GM12892 (cell line): ENCODE results near the gene STARD6.
A peak's percentile ranks its signal among the peaks of the same experiment; 100 is the strongest.
"Not testable (repeated sequence)": the region's sequence is repeated elsewhere in the genome, so short reads cannot be mapped to it uniquely, and the experiment has no call there.

Experiments
- DNase-seq: peaks from one replicate; pipeline ENCODE4 v3.0.0; 2011; ENCODE audit not compliant: insufficient read length
- FAIRE-seq: peaks from 2 replicates; lab custom pipeline; 2011; peaks lifted over from hg19 to GRCh38; lab: Jason Lieb, UNC
- POLR2A ChIP-seq: IDR thresholded peaks from 2 replicates; pipeline ENCODE4 v1.6.1; 2011; ENCODE audit warnings: low read depth, low read length, control low read depth
- POLR2AphosphoS5 ChIP-seq: IDR thresholded peaks from 2 replicates; pipeline ENCODE4 v1.6.1; 2011; ENCODE audit warnings: low read depth, low read length, control low read depth
- TAF1 ChIP-seq: IDR thresholded peaks from 2 replicates; pipeline ENCODE4 v1.6.1; 2011; ENCODE audit warnings: low read depth, mild to moderate bottlenecking, control low read depth, low read length, borderline replicate concordance

Gene STARD6

DNA sequence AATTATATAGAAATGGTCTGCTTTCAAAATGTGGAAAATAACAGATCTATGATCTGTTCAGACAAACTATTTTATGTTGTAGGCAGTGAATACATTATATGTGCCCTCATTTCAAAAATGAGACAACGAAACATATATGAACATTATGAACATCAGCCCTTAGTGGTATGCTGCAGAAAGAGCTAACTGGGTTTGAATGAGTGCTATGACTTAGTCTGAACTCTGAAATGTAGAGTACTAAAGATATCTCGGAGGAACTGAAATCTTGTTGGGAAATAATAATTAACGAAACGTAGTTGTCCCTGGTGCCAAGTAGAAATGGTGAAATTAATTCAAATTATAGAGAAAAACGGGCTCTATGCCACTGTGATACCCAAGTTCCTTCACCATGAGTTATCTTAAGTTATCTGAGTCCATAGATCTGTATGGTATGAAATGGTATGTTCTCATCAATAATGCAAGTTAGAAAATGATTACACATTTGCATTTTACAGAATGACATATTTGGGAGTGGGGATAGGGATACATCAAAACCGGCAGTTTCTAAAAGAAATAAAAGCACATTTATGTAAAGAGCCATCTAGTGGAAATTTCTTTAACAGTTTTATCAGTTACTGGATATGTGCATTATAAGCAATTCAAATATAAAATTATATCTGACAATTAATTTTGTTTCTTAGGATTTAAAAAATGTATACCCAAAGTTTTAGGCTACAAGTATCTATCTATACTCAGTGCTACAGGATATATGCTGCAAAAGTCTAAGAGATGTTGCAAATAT, 26.7 kb downstream of the STARD6 start:
- FAIRE-seq (peak; percentile 75), DNase-seq (no peak)
- no peak for TF ChIP-seq POLR2AphosphoS5
- TF ChIP-seq TAF1: no peak
- no peak for TF ChIP-seq POLR2A

DNA sequence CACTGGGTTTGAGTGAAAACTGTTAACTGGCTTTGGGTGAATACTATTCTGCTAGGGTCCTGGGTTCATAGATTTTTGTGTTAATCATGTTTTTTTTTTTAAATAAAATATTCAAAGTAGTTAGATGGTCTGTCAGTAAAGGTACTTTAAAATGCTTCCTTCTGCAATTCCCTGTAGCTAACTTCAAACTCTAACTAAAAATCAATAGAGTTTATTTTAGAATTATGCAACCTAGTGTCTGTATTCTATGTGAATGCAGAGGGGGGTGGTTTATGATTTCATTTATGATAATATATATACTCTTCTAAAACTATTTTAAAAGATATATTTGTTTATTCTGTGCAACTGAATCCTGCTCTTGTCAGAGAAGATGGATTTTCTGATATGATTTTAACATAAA, 27.9 kb downstream of the STARD6 start:
- FAIRE-seq: no peak
- TF ChIP-seq POLR2A (no peak), TAF1 (no peak), POLR2AphosphoS5 (no peak)
- no peak for DNase-seq

DNA sequence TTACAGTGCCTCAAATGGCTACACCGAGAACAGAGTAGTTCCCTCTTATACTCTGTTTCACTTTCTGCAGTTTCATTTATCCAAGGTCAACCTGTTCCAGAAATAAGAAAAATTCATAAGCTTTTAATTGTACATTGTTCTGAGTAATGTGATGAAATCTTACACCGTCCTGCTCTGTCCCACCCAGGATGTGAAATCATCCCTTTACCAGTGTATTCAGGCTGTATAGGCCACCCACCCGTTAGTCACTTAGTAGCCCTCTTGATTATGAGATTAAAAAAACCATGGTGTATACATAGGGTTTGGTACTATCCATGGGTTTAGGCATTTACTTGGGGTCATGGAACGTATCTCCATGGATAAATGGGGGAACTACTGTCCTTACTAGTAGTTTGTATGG, 29.8 kb downstream of the STARD6 start:
- FAIRE-seq (peak; percentile 67), DNase-seq (no peak)
- TF ChIP-seq TAF1 (no peak), POLR2AphosphoS5 (no peak), POLR2A (no peak)

DNA sequence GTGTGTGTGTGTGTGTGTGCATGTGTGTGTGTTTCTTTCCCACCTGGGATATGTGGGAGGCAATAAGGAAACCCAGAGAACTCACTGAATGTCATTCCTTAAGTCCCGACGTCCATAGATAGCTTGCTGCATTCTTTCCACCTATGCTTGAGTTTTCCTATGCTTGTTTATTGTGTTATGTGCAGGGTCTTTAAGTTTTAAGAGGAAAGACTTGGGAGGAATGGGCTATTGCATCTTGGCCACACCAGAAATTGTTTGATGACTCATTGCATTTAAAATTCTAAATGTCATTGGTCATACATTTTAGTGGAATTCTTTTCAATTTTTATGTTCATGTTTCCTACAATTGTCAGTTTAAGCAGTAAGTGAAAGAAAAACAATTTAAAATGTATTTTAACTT, 33.7 kb downstream of the STARD6 start:
- DNase-seq (no peak), FAIRE-seq (no peak)
- no peak for TF ChIP-seq POLR2A
- TF ChIP-seq POLR2AphosphoS5: no peak
- no peak for TF ChIP-seq TAF1

DNA sequence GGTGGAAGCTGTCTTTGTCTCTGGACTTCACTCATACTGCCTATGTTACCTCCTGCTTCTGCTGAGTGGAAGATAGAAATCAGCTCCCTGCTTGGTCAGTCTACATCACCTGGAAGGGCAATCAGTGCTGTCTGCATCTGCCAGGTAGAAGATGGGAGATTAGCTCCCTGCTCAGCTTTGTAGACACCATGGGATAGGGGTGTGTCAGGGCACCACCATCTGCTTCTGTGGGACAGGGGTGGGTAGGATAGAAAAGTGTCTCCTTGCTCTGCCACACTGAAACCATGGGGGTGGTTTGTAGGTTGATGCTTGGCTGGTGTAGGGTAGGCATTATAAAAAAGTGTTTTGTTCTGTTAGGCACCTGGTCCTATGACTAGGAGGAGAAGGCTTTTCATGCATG, 34.1 kb downstream of the STARD6 start:
- DNase-seq (no peak), FAIRE-seq (no peak)
- no peak for TF ChIP-seq POLR2A
- no peak for TF ChIP-seq TAF1
- TF ChIP-seq POLR2AphosphoS5: no peak

DNA sequence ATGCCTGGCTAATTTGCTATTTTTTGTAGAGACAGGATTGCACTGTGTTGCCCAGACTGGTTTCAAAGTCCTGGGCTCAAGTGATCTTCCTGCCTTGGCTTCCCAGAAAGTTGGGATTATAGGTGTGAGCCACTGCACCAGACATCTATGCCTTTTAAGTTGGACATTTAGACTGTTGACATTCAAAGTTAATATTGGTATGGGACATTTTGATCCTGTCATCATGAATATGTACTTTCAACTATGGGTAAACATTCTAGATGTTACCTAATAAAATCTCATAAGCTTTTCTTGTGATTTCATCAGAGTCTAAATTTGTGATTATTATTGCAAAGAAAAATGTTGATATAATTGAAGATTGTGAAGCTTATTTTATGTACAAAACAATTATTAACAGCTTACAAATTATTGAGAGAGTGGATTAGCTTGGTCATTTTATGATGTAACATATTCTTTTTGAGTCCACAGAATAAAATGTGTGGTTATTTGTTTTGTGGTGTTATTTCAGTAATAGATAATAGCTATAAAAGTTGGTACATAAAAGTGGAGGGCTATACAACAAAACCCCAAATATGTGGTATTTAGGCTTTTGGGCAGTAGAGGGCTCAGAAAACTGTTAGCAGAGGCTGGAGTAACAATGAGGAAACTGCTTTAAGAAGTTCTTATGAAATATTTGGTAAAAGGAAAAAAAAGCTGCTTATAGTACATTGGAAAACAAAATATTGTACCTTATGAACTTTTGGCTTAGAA, 41.4 kb downstream of the STARD6 start:
- FAIRE-seq (no peak), DNase-seq (no peak)
- TF ChIP-seq POLR2A (no peak), POLR2AphosphoS5 (no peak), TAF1 (no peak)

DNA sequence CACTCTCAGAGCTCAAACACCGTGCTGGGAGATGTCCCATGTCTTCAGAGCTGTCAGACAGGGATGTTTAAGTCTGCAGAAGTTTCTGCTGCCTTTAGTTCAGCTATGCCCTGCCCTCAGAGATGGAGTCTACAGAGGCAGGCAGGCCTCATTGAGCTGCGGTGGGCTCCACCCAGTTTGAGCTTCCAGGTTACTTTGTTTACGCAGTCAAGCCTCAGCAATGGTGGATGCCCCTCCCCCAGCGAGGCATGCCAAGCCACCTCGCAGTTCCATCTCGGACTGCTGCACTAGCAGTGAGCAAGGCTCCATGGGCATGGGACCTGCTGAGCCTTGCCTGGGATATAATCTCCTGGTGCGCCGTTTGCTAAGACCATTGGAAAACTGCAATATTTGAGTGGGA, 48.1 kb downstream of the STARD6 start:
- DNase-seq, FAIRE-seq: not testable (repeated sequence)

DNA sequence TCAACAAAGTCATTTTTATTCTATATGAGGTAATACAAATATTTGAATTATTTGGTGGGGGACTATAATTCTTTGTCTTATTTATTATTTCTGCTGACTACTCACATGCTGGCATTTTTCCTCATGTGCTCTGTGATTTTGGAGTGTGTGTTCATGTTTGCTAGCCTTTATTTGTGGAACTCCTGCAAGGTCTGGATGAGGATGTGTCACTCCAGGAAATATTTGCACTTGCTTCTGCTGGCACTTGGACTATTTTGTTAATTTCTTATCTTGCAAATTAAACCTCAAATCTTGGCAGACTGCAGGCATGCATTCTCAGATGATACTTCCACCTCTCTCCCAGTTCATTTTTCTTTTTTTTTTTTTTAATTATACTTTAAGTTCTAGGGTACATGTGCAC, 54.2 kb downstream of the STARD6 start:
- no peak for FAIRE-seq

DNA sequence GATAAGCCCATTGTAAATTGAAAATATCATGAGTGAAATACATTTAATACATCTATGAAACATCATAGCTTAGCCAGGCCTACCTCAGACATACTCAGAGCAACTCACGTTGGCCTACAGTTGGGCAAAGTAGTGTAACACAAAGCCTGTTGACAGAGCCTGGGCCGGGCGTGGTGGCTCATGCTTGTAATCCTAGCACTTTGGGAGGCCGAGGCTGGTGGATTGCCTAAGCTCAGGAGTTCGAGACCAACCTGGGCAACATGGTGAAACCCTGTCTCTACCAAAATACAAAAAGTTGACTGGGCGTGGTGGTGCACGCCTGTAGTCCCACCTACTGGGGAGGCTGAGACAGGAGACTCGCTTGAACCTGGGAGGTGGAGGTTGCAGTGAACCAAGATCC, 58.7 kb downstream of the STARD6 start:
- FAIRE-seq: not testable (repeated sequence)

More for the DNA sequence above, 54.2 kb downstream of the STARD6 start:
- DNase-seq: no peak
- no peak for TF ChIP-seq POLR2A
- TF ChIP-seq TAF1: no peak
- no peak for TF ChIP-seq POLR2AphosphoS5

DNA sequence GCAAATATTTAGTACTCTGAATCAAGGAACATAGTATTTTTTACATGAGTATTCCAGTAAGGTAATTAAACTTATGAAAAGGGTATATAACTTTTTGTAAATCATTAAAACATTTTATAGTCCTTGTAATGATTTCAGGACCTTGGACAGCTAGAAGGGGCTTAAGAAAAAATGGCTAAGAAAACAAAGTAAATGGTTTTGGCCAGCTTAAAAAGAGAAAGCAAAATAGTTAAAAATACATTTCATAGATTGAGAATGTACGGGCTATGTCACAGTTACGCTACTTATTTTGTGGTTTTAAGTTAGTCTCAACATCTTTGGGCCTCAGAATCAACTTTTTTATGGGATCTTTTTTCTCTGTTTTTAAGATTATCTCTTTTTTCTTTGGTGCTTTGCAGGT, 61.6 kb downstream of the STARD6 start:
- FAIRE-seq: no peak
- no peak for DNase-seq
- no peak for TF ChIP-seq POLR2A
- no peak for TF ChIP-seq POLR2AphosphoS5
- no peak for TF ChIP-seq TAF1

More for the DNA sequence above, 58.7 kb downstream of the STARD6 start:
- not testable (repeated sequence) for DNase-seq

DNA sequence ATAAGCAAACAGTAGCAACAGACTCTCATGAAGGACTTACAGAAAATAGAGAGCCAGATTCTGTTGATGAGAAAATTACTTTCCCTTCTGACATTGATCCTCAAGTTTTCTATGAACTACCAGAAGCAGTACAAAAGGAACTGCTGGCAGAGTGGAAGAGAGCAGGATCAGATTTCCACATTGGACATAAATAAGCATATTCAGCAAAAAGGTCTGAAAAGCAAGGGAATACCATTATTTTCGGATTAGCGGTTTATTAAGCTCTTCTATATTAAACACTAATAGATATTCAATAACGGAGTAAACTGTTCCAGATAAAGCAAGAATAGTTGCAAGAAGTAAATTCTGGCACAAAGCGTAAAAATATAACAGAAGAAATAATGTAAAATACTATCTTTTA, 63.4 kb downstream of the STARD6 start:
- TF ChIP-seq POLR2A: no peak
- TF ChIP-seq POLR2AphosphoS5: no peak
- no peak for TF ChIP-seq TAF1
- DNase-seq (no peak), FAIRE-seq (no peak)
